Jurkat, Clone E6-1 (cell line): ENCODE measurements around the gene MTIF2.
"Not testable (repeated sequence)": the region's sequence is repeated elsewhere in the genome, so short reads cannot be mapped to it uniquely, and the experiment has no call there.

Experiments used
- DNase-seq: peaks from one replicate; pipeline ENCODE4 v3.0.0-alpha.2; 2011; ENCODE audit warnings: low read depth, low spot score
- H3K4me3 ChIP-seq: 2 replicates; pipeline ENCODE4 v1.5.1; 2011; ENCODE audit warnings: mild to moderate bottlenecking, low read length, control low read depth, moderate library complexity

The MTIF2 gene

GRCh38 chr2:55252832-55253231, 16.2 kb downstream of the MTIF2 start:
- no peak overlapping the region for H3K4me3 ChIP-seq
- no peak for DNase-seq

- DNase-seq = no peak
- no peak overlapping the region for H3K4me3 ChIP-seq
These were observed 22.0 kb downstream of the MTIF2 start for GRCh38 chr2:55247025-55247424.

GRCh38 chr2:55245411-55245810, 23.6 kb downstream of the MTIF2 start:
- DNase-seq = no peak
- no peak overlapping the region for H3K4me3 ChIP-seq

- no peak for DNase-seq
- H3K4me3 ChIP-seq = no peak overlapping the region
These were observed 26.4 kb downstream of the MTIF2 start for GRCh38 chr2:55242617-55243016.

GRCh38 chr2:55241582-55241981, 27.4 kb downstream of the MTIF2 start:
- H3K4me3 ChIP-seq, DNase-seq: not testable (repeated sequence)

GRCh38 chr2:55239656-55240222, 29.3 kb downstream of the MTIF2 start:
- no peak overlapping the region for H3K4me3 ChIP-seq
- no peak for DNase-seq

- no peak for DNase-seq
- H3K4me3 ChIP-seq = no peak overlapping the region
These were observed 32.0 kb downstream of the MTIF2 start for GRCh38 chr2:55236992-55237543.

- no peak for DNase-seq
- H3K4me3 ChIP-seq = no peak overlapping the region
These were observed 33.1 kb downstream of the MTIF2 start for GRCh38 chr2:55235724-55236538.

GRCh38 chr2:55233658-55233940, 35.4 kb downstream of the MTIF2 start:
- H3K4me3 ChIP-seq = peak overlapping the region; percentile 84
- no peak for DNase-seq

GRCh38 chr2:55232863-55233657, 36.0 kb downstream of the MTIF2 start:
- no peak for DNase-seq
- H3K4me3 ChIP-seq = peak overlapping the region; percentile 84

GRCh38 chr2:55232084-55232862, 36.8 kb downstream of the MTIF2 start, which contains the start of the genes CLHC1 and RPS27A:
TSS of gene CLHC1 (minus strand) at chr2:55232293. CDS start at chr2:55222411, 9,882 bp downstream.
TSS of gene RPS27A (plus strand) at chr2:55232688. CDS start at chr2:55232825, 137 bp downstream.
- H3K4me3 ChIP-seq = peak within 1 kb of the TSS; percentile 84
- DNase-seq = peak; percentile 93

- no peak for DNase-seq
These were observed 37.4 kb downstream of the MTIF2 start for GRCh38 chr2:55231546-55232083.

GRCh38 chr2:55230551-55230950, 38.5 kb downstream of the MTIF2 start:
- H3K4me3 ChIP-seq = no peak overlapping the region
- DNase-seq = no peak

More at GRCh38 chr2:55231546-55232083, 37.4 kb downstream of the MTIF2 start:
- H3K4me3 ChIP-seq = peak overlapping the region; percentile 84

GRCh38 chr2:55229221-55229620, 39.8 kb downstream of the MTIF2 start:
- DNase-seq = no peak
- H3K4me3 ChIP-seq = no peak overlapping the region

- H3K4me3 ChIP-seq = no peak overlapping the region
- DNase-seq = no peak
These were observed 40.8 kb downstream of the MTIF2 start for GRCh38 chr2:55228226-55228563.

- not testable (repeated sequence) for H3K4me3 ChIP-seq, DNase-seq
These were observed 41.4 kb downstream of the MTIF2 start for GRCh38 chr2:55227437-55228225.

GRCh38 chr2:55225481-55226020, 43.5 kb downstream of the MTIF2 start:
- DNase-seq = no peak

GRCh38 chr2:55224761-55225261, 44.2 kb downstream of the MTIF2 start:
- no peak for DNase-seq
- no peak overlapping the region for H3K4me3 ChIP-seq

More at GRCh38 chr2:55225481-55226020, 43.5 kb downstream of the MTIF2 start:
- H3K4me3 ChIP-seq = no peak overlapping the region
